ENCODE measurements around the gene TRPV5.

Gene TRPV5

GRCh38 chr7:142908921-142909890 is 24.3 kb downstream of the TRPV5 start:
- peak; percentile 23 for DNase-seq (ENCODE audit: low spot score)

DNA sequence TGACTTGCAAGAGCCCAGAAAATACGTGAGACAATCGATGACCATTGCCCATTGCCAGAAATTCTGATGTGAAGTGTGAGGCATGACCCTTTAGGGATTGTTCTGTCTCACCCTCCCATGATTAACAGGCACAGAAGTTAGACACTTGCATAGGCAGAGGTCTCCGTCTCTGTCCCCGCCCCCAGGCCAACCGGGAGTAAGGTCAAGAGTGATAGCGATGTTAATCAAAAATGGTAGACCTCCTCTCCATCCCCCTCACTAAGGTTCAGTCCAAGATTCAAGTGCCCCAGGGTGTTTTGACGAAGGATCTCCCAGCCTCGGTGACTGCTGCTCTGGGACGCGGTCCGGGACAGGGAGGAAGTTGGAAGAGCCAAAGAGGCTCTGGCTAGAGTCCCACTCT is 25.3 kb downstream of the TRPV5 start:
- no peak for DNase-seq (ENCODE audit: low spot score)

GRCh38 chr7:142906643-142907042 is 26.9 kb downstream of the TRPV5 start:
- no peak for DNase-seq (ENCODE audit: low spot score)

DNA sequence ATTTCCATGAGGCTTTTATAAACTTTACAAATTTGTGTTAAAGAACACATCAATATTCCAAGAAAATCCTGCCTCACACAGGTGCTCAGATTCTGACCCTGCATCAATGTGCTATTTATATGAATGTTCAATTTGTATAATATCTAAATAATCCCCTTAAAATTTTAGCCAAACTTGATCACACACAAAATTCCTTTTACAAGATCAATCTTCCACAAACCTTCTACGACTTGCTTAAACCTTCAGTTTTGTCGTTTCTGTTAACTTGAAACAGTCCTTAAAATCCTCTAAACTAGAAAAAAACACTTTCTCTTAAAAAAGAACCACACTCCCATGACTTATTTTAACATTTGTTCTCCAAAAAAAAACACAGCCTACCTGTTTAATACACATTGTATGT is 27.8 kb downstream of the TRPV5 start:
- no peak for DNase-seq (ENCODE audit: low spot score)

GRCh38 chr7:142904128-142904527 is 29.4 kb downstream of the TRPV5 start:
- no peak for DNase-seq (ENCODE audit: low spot score)

- DNase-seq (ENCODE audit: low spot score): no peak
These were observed 31.9 kb downstream of the TRPV5 start for GRCh38 chr7:142901426-142902259.

GRCh38 chr7:142899661-142900060 is 33.9 kb downstream of the TRPV5 start:
- DNase-seq (ENCODE audit: low spot score): no peak

DNA sequence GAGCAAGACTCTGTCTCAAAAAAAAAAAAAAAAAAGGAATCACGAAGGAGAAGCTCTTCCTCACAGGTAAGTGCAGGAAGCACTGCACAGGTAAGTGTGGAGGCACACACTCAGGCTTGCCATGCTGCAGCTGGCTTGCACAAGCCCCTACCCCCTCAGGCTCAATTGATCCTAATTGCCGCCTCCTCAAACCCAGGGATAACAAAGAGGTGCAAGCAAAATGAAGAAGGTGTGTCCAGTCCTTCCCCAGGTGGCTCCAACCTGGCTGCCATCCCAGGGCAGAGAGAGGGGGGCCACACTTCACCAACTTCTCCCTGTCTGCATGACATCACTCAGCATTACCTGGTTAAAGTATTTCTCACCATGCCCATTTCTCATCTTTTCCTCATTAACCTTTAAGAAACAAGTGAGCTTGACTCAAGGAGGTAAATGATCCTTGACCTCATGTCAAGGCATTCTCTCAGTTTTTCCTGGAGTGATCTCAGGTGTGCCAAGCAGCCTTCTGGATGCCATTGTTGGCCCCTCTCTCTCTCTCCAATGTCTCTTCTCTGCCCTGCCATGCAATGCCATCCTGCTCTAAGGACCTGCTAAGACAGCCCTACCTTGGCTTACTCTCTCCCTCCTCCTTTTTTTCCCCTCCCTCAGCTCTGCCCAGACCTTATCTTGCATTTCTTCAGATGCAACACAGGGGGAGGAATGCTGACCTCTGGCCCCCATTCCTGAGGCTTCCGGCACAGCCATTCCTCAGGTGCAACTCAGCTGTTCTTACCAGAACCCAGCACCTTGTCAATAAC is 35.0 kb downstream of the TRPV5 start:
- DNase-seq (ENCODE audit: low spot score): no peak

GRCh38 chr7:142897691-142898090 is 35.9 kb downstream of the TRPV5 start:
- no peak for DNase-seq (ENCODE audit: low spot score)

GRCh38 chr7:142896741-142897379 is 36.7 kb downstream of the TRPV5 start:
- no peak for DNase-seq (ENCODE audit: low spot score)

DNA sequence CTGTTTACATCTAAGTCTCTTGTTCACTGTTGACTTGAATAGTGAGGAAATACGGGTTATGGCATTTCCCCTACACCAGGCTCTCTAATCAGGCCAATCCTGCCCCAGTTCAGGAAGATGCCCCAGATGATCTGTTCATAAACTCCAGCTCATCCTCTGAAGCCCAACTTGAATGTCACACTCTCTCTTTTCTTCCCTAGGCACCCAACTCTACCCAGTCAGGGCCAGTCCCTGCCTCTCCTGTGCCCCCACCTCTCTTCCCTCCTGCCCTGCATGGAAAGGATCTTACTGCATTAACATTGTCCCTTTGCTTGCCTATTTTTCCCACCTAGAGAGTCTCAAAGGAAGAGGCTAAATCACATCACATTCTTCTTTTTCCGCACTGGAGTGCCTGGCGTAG is 37.4 kb downstream of the TRPV5 start:
- DNase-seq (ENCODE audit: low spot score): no peak

DNA sequence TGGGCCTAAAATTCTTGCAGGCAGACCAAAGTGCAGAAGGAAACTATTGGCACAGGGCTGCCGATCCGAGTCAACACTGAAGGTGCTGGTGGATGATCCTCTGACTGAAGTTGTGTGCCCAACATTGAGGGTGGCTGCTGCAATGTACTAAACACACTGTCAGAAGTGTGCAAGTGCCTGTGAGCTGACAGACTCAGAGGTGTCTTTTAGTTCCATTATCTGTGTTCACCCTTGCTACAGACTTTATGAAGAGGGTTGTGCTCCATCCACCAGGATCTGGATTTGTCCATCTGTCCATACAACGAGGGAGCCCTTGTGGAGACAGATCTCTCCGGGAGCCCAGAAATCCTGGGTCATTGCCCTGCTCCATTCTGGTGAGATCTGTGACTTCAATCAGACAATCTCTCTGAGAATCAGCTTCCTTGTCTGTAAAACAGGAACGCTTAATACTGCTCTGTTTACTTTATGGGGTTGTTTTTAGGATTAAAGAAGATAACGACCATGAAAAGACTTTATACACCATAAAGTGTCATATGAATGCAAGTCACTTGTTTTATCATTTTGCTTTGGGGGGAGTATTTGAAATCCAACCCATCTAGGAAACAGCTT is 38.5 kb downstream of the TRPV5 start:
- no peak for DNase-seq (ENCODE audit: low spot score)

GRCh38 chr7:142894112-142894984 is 39.2 kb downstream of the TRPV5 start:
- no peak for DNase-seq (ENCODE audit: low spot score)

- DNase-seq (ENCODE audit: low spot score): no peak
These were observed 40.6 kb downstream of the TRPV5 start for GRCh38 chr7:142892951-142893350.

- no peak for DNase-seq (ENCODE audit: low spot score)
These were observed 42.0 kb downstream of the TRPV5 start for GRCh38 chr7:142891490-142892082.

DNA sequence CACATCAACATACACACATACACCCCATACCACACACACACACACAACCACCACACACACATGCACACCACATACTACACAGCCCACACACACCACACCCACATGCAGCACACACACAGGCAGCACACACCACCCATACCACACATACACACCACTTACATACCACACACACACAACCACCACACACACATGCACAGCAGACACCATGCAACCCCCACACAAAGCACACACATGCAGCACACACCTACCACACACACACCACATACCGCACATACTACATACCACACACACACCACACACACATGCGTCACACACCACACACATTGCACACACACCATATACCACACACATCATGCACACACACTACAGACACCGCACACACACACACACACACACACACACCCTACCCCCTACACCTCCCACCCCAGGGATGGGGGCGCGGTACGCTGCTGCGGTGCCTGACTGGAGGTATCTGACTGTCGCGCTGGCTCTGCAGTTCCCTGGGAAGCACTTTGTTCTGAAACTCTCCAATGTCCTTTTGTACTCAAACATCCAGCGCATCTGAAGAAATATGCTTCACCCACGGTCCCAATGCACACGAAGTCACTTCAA is 42.6 kb downstream of the TRPV5 start:
- no peak for DNase-seq (ENCODE audit: low spot score)

GRCh38 chr7:142889816-142890215 is 43.7 kb downstream of the TRPV5 start:
- no peak for DNase-seq (ENCODE audit: low spot score)

GRCh38 chr7:142887282-142888015 is 46.1 kb downstream of the TRPV5 start:
- no peak for DNase-seq (ENCODE audit: low spot score)

GRCh38 chr7:142886866-142887265 is 46.7 kb downstream of the TRPV5 start:
- no peak for DNase-seq (ENCODE audit: low spot score)
